Stimulated activated CD8-positive, alpha-beta memory T cell treated with anti-CD3 and anti-CD28 coated beads, Interleukin-12 subunit alpha, Interleukin-12 subunit beta, amount 100 ng/mL, for 4 hours (primary cell): ENCODE data around the gene PKD1.

Experiments
- DNase-seq: peaks from one replicate; pipeline ENCODE4 v3.0.0-alpha.2; 2020; ENCODE audit warnings: low read depth

Gene PKD1

GRCh38 chr16:2135770-2136490, at the start of gene PKD1:
TSS of gene PKD1 (minus strand) at chr16:2135898. CDS start at chr16:2135689, 209 bp downstream.
- DNase-seq, result peak; percentile 98

- DNase-seq, result no peak
These were observed 49.3 kb upstream of the PKD1 start for GRCh38 chr16:2184962-2185361.

- no peak for DNase-seq
These were observed 48.6 kb upstream of the PKD1 start for GRCh38 chr16:2184346-2184745.

GRCh38 chr16:2183671-2184070, 48.0 kb upstream of the PKD1 start:
- no peak for DNase-seq

GRCh38 chr16:2181952-2182351, 46.3 kb upstream of the PKD1 start:
- DNase-seq, result no peak

GRCh38 chr16:2180962-2181923, 45.5 kb upstream of the PKD1 start:
- no peak for DNase-seq

- no peak for DNase-seq
These were observed 44.8 kb upstream of the PKD1 start for GRCh38 chr16:2180461-2180860.

GRCh38 chr16:2179576-2179975, 43.9 kb upstream of the PKD1 start:
- DNase-seq, result no peak

- DNase-seq, result no peak
These were observed 43.4 kb upstream of the PKD1 start for GRCh38 chr16:2179107-2179501.

- DNase-seq, result no peak
These were observed 42.8 kb upstream of the PKD1 start for GRCh38 chr16:2178321-2179106.

- DNase-seq, result no peak
These were observed 41.9 kb upstream of the PKD1 start for GRCh38 chr16:2177561-2177960.

- DNase-seq, result no peak
These were observed 41.4 kb upstream of the PKD1 start for GRCh38 chr16:2177101-2177500.

- no peak for DNase-seq
These were observed 40.3 kb upstream of the PKD1 start for GRCh38 chr16:2176047-2176446.

- no peak for DNase-seq
These were observed 39.8 kb upstream of the PKD1 start for GRCh38 chr16:2175454-2175853.

GRCh38 chr16:2174396-2175131, 38.9 kb upstream of the PKD1 start:
- DNase-seq, result no peak

- DNase-seq, result no peak
These were observed 38.2 kb upstream of the PKD1 start for GRCh38 chr16:2173916-2174315.

GRCh38 chr16:2173366-2173765, 37.7 kb upstream of the PKD1 start:
- DNase-seq, result no peak

GRCh38 chr16:2172688-2173335, 37.1 kb upstream of the PKD1 start:
- DNase-seq, result no peak

GRCh38 chr16:2171601-2172178, 36.0 kb upstream of the PKD1 start:
- DNase-seq, result no peak

GRCh38 chr16:2170587-2171435, 35.1 kb upstream of the PKD1 start:
- no peak for DNase-seq
